Subcutaneous adipose tissue (tissue), 4 donors: ENCODE data around the gene FNIP2. TPM values are rescaled to one million over a fixed set of nuclear protein-coding genes. Genes with fewer than 3 reads are reported as not detected.

ENCODE experiments used
- total RNA-seq, 4 donors: library from RNA; depleted of rRNA; stranded (reverse); fragments of >200 nt; gene quantifications; one replicate each; pipeline ENCODE4 v1.1.0, GENCODE V29; 2016
- TF ChIP-seq, protein P1 (sequence below): fragments of 450-650 bp; IDR thresholded peaks from one replicate; pipeline ENCODE4 v1.5.1; 2016; ENCODE audit warnings: low read depth, mild to moderate bottlenecking, control low read depth, antibody characterized with exemption, moderate library complexity

FNIP2 gene
- total RNA-seq, 4 donors from 2014 or later, result 64.1 to 97.1 (median 83.9) TPM

DNA sequence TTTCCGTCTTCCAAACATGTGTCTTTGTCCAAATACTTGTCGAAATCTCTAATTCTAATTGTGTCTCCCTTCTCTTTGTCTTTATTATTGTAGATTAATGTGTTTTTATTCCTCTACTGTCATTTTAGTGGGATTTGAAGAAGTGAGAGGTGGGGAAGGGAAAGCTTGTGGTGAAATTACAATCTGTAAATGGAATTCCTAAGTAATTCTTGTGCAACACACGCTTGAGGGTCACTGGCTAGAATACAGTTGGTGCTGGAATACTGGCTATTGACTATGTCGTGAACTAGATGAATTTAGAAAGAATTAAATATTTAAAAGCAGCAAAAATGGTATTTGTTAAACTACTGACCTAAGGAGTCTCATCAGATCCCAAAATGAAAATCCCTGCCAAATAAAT, 10.7 kb upstream of the FNIP2 start:
- TF ChIP-seq, protein P1, sequence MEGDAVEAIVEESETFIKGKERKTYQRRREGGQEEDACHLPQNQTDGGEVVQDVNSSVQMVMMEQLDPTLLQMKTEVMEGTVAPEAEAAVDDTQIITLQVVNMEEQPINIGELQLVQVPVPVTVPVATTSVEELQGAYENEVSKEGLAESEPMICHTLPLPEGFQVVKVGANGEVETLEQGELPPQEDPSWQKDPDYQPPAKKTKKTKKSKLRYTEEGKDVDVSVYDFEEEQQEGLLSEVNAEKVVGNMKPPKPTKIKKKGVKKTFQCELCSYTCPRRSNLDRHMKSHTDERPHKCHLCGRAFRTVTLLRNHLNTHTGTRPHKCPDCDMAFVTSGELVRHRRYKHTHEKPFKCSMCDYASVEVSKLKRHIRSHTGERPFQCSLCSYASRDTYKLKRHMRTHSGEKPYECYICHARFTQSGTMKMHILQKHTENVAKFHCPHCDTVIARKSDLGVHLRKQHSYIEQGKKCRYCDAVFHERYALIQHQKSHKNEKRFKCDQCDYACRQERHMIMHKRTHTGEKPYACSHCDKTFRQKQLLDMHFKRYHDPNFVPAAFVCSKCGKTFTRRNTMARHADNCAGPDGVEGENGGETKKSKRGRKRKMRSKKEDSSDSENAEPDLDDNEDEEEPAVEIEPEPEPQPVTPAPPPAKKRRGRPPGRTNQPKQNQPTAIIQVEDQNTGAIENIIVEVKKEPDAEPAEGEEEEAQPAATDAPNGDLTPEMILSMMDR, result no peak

DNA sequence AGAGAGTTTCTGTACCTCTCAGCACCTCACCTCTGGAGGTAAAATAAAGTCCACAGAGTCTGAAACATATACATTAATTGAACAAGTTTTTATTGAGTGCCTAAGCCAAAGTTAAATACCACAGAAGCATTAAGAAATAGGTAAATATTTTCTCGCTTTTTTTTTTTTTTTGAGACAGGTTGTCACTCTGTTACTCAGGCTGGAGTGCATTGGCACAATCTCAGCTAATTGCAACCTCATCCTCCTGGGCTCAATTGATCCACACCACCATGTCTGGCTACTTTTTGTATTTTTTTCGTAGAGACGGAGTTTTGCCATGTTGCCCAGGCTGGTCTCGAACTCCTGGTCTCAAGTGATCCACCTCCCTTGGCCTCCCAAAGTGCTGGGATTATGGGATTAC, 10.1 kb upstream of the FNIP2 start:
- TF ChIP-seq, protein P1, result no peak

DNA sequence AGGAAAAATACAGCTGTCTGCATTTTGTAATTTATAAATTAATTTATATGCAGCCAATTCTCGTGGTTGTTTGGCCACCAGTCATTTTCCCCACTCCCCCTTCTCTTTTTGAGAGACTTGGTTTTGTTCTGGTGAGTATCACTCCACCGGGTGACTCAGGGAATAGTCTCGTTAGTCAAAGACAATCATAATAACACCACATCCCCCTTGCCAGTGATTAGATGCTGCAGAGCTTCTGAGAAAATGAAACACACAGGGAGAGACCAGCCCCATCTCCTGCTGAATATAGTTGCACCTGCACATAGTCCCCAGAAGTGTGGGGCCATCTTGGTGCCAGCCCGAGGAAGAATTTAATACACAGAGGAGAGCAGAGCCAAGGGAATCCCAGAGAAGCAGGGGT, 8.0 kb upstream of the FNIP2 start:
- TF ChIP-seq, protein P1, result no peak

DNA sequence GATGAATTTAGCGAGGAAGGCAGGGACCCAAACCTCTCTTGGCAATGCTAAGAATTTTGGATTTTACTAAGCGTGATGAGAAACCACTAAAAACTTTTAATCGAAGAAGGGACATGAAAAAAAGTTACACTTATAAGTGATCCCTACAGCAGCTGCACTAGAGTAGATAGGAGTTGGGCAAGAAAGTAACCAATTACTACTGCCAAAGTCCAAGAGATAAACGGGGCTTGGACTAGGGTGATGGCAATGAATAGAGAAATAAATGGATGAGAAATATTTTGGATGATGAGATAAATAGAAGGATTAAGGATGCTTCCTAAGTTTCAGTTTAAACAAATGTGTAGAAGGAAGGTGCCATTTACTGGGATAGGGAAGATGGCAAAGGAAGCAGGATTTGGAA, 6.3 kb upstream of the FNIP2 start:
- TF ChIP-seq, protein P1, result no peak

DNA sequence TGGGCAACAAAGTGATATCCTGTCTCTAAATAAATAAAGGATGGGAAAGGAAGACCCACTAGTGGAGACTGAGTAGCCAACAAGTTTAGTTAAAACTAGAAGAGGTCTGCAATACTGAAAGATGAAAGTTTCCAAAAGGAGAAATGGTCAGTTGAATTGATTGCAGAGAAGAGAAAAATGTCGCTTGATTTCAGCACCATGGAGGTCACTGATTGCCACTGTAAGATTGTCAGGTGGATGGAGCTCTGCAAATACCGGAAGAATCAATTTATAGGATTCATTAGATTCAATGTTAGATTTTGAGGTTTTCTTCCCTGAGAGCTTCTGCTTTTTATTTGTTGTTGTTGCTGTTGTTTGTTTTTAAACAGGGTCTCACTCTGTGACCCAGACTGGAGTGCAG, 5.4 kb upstream of the FNIP2 start:
- TF ChIP-seq, protein P1, result no peak

DNA sequence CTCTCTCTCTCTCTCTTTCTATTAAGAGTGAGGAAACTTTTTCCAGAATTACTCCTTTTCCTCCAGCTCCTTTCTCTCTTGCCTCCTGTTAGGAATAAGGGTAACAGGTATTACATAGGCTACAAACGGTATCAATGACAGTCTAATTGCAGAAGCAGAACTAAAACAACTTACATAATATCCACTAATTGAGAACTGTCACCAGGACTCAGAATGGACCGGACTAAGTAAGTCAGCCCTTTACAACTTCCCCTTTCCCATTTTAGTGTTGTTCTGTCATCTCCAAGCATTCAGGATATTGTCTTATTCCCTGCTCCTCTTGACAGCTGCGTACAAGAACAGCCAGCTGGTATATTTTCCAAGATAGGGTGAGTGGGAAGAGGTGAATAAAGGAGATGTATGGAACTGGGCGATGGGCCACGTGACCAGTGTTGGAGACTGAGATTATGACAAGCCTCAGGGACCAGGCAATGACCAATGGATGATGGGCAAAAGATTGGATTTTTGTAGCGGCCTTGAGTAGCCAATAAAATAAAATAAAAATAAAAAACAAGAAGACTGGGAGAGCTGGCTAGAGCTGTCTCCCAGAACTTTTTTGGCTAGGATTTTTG, 2.3 kb upstream of the FNIP2 start:
- TF ChIP-seq, protein P1, result no peak

DNA sequence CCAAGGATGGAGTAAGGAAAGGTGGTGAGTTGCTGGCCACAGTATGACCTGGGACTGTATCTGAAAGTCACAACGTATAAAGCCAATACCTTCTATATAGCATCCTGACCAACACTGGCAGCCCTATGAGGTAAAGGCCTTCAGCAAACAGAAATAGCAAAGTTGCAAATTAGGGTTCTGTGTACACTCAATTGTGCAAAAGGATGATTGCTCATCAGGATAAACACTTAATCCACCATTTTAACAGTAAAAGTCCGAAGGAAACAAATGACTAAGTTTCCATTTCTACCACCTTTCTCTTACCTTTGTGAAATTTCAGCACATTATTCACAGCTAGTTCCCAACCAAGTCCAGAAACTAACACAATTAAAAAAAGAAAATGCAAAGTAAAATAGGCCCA, 1.4 kb upstream of the FNIP2 start:
- TF ChIP-seq, protein P1, result no peak
